Retinal pigment epithelial cell (primary cell): ENCODE results near the gene DHRSX.

Source experiments
- DNase-seq: peaks from one replicate; pipeline ENCODE4 v3.0.0-alpha.2; 2010; ENCODE audit warnings: low read depth
- H3K4me3 ChIP-seq: 2 replicates; pipeline ENCODE4 v1.5.1; 2011; ENCODE audit warnings: mild to moderate bottlenecking, low read length, control low read depth, moderate library complexity
- CTCF ChIP-seq: conservative IDR thresholded peaks from 2 replicates; pipeline ENCODE4 v1.5.1; 2011; ENCODE audit warnings: low read depth, low read length, control low read depth, inconsistent platforms

Gene DHRSX

GRCh38 chrX:2495595-2495994, 5.2 kb downstream of the DHRSX start:
- no peak overlapping the region for H3K4me3 ChIP-seq
- DNase-seq = no peak
- no peak for TF ChIP-seq CTCF

GRCh38 chrX:2492531-2493218, 8.1 kb downstream of the DHRSX start:
- no peak for TF ChIP-seq CTCF
- no peak overlapping the region for H3K4me3 ChIP-seq
- no peak for DNase-seq

- no peak overlapping the region for H3K4me3 ChIP-seq
- TF ChIP-seq CTCF = no peak
- DNase-seq = no peak
These were observed 10.1 kb downstream of the DHRSX start for GRCh38 chrX:2490634-2491033.

GRCh38 chrX:2489446-2490445, 11.0 kb downstream of the DHRSX start:
- no peak for DNase-seq
- no peak for TF ChIP-seq CTCF
- no peak overlapping the region for H3K4me3 ChIP-seq

- no peak for TF ChIP-seq CTCF
- no peak for DNase-seq
- H3K4me3 ChIP-seq = no peak overlapping the region
These were observed 12.0 kb downstream of the DHRSX start for GRCh38 chrX:2488621-2489285.

- TF ChIP-seq CTCF = no peak
- no peak for DNase-seq
- no peak overlapping the region for H3K4me3 ChIP-seq
These were observed 13.4 kb downstream of the DHRSX start for GRCh38 chrX:2487366-2487765.
